ENCODE results near the gene MVB12B. TPM values are rescaled to one million over a fixed set of nuclear protein-coding genes. Genes with fewer than 3 reads are reported as not detected.

Gene MVB12B
- total and polyA plus RNA-seq, 2 of the 4 experiments (the other 2 are of a cell fraction), result 2.0 to 4.0 TPM

- Histone ChIP-seq H3K9me1 (ENCODE audit: insufficient read depth, low read length) (no peaks in the 10 kb centered on the region), H4K91ac (ENCODE audit: insufficient read depth, low read depth, low read length) (no peak overlapping the region), H3K9ac (ENCODE audit: low read depth, low read length) (no peak overlapping the region), H3K9me3 (ENCODE audit: control insufficient read depth, insufficient read depth, low read length) (no peaks in the 10 kb centered on the region), H3K27me3 (ENCODE audit: control insufficient read depth, insufficient read depth, low read length) (peaks cover 29% of the 10 kb centered on the region), H4K20me1 (ENCODE audit: insufficient read depth, low read length) (no peaks in the 10 kb centered on the region; the same call in 1 of the 2 replicates), H2BK15ac (ENCODE audit: low read depth, low read length) (no peak overlapping the region), H3K4me1 (ENCODE audit: control insufficient read depth, insufficient read depth, low read length) (no peaks in the 10 kb centered on the region; the same call in 1 of the 2 replicates), H3K27ac (ENCODE audit: insufficient read depth, low read length) (no peak overlapping the region), H3K4ac (ENCODE audit: low read depth, low read length) (no peak overlapping the region), H3K56ac (ENCODE audit: extremely low read depth, insufficient read depth, low read length) (no peak overlapping the region), H3K4me3 (ENCODE audit: insufficient read depth, low read depth, low read length) (no peak overlapping the region), H3K18ac (ENCODE audit: low read depth, low read length) (no peak overlapping the region), H2BK20ac (ENCODE audit: low read depth, low read length) (no peak overlapping the region), H2BK120ac (ENCODE audit: low read depth, low read length) (no peak overlapping the region), H4K8ac (ENCODE audit: low read depth in 2 of 2, low read length in 2 of 2) (no peak overlapping the region), H3K23ac (ENCODE audit: low read depth, low read length) (no peak overlapping the region), H3K79me1 (ENCODE audit: low read depth in 1 of 2, low read length in 2 of 2) (no peaks in the 10 kb centered on the region), H3K4me2 (ENCODE audit: low read depth, low read length) (no peak overlapping the region), H2AK5ac (ENCODE audit: low read depth, low read length) (no peak overlapping the region), H3K14ac (replicated peaks; ENCODE audit: low read depth, low read length) (no peak overlapping the region), H3K36me3 (ENCODE audit: control insufficient read depth, insufficient read depth, low read length) (no peaks in the 10 kb centered on the region), H2BK5ac (ENCODE audit: low read depth, low read length, poor library complexity, severe bottlenecking) (no peak overlapping the region), H2AFZ (replicated peaks; ENCODE audit: low read length, poor library complexity) (no peak overlapping the region), H2AK9ac (replicated peaks; ENCODE audit: low read depth, low read length, poor library complexity) (no peak overlapping the region), H4K5ac (ENCODE audit: low read depth, low read length) (no peak overlapping the region)
- ATAC-seq (ENCODE audit: low read depth) (no peak), DNase-seq (peak; percentile 11)
- ChIA-PET CTCF (no interaction called here), POLR2A (ENCODE audit: unreplicated experiment) (no interaction called here)
- in situ Hi-C loops (cut with MboI; ENCODE audit: low sequenced_read_pairs) (no loop called here), dilution Hi-C loops (cut with HindIII; ENCODE audit: low sequenced_read_pairs, unreplicated experiment) (no loop called here), intact Hi-C loops (cut with micrococcal nuclease) (no loop called here)
- no TSS peak for BruUV-seq (replicated peaks)
- TF ChIP-seq RFX5 (IDR thresholded peaks at IDR 0.05; ENCODE audit: low read depth, low read length), result no peak
- no peak for TF ChIP-seq RCOR1 (IDR thresholded peaks at IDR 0.05; ENCODE audit: insufficient replicate concordance, low read length)
- no peak for TF ChIP-seq POLR2A (IDR thresholded peaks at IDR 0.05; ENCODE audit: low read depth, low read length)
- TF ChIP-seq MXI1 (IDR thresholded peaks at IDR 0.05; ENCODE audit: borderline replicate concordance, low read depth, low read length), result no peak
- no peak for TF ChIP-seq USF2 (IDR thresholded peaks at IDR 0.05; ENCODE audit: low read depth, low read length)
- TF ChIP-seq NFE2L2 (IDR thresholded peaks at IDR 0.05; ENCODE audit: low read depth, low read length), result no peak
- no peak for TF ChIP-seq MAZ (IDR thresholded peaks at IDR 0.05; ENCODE audit: borderline replicate concordance, low read depth, low read length)
Observed at GRCh38 chr9:126511411-126511810, 184.8 kb downstream of the MVB12B start.
